OCI-LY1 (cell line): ENCODE measurements around the gene GFRA4.

Source experiments
- H2AFZ ChIP-seq: fragments of 200-600 bp; sonication (generic), shearing (Covaris generic); 2 replicates; pipeline ENCODE4 v1.6.0; 2014; ENCODE audit warnings: antibody characterized with exemption, mild to moderate bottlenecking, low read length
- H3F3A ChIP-seq: fragments of 200-600 bp; sonication (generic), shearing (Covaris generic); 2 replicates; pipeline ENCODE4 v1.6.0; 2014; ENCODE audit warnings: mild to moderate bottlenecking, antibody characterized with exemption, low read length, moderate library complexity; ENCODE audit not compliant: insufficient read depth
- H3K27ac ChIP-seq: fragments of 200-600 bp; sonication (generic); 2 replicates; pipeline ENCODE4 v1.5.1; 2014; ENCODE audit warnings: low read length, mixed run types, mild to moderate bottlenecking, low read depth; ENCODE audit not compliant: poor library complexity, severe bottlenecking
- H3K27me3 ChIP-seq: fragments of 200-600 bp; sonication (generic); 2 replicates; pipeline ENCODE4 v1.6.0; 2014; ENCODE audit warnings: antibody characterized with exemption, mild to moderate bottlenecking, low read length, moderate library complexity; ENCODE audit not compliant: insufficient read depth
- H3K36me3 ChIP-seq: fragments of 200-600 bp; sonication (generic); 2 replicates; pipeline ENCODE4 v1.6.1; 2014; ENCODE audit warnings: mild to moderate bottlenecking, antibody characterized with exemption, low read length, moderate library complexity, mixed read lengths; ENCODE audit not compliant: insufficient read depth
- H3K4me1 ChIP-seq: fragments of 200-600 bp; sonication (generic); 2 replicates; pipeline ENCODE4 v1.5.1; 2014; ENCODE audit warnings: mild to moderate bottlenecking, low read length, moderate library complexity; ENCODE audit not compliant: insufficient read depth, severe bottlenecking
- H3K4me2 ChIP-seq: fragments of 200-600 bp; sonication (generic), shearing (Covaris generic); 2 replicates; pipeline ENCODE4 v1.6.1; 2014; ENCODE audit warnings: low read length
- H3K4me3 ChIP-seq: fragments of 200-600 bp; sonication (generic); 2 replicates; pipeline ENCODE4 v1.5.1; 2014; ENCODE audit warnings: low read length, low read depth, mild to moderate bottlenecking, mixed read lengths; ENCODE audit not compliant: poor library complexity, severe bottlenecking
- H3K79me2 ChIP-seq: fragments of 200-600 bp; shearing (Covaris generic); 2 replicates; pipeline ENCODE4 v1.6.1; 2016; ENCODE audit warnings: mixed run types, low read length, mixed read lengths; ENCODE audit not compliant: insufficient read depth
- H3K9ac ChIP-seq: fragments of 200-600 bp; sonication (generic), shearing (Covaris generic); 2 replicates; pipeline ENCODE4 v1.6.1; 2014; ENCODE audit warnings: mild to moderate bottlenecking, low read length, mixed read lengths
- H3K9me2 ChIP-seq: fragments of 200-600 bp; sonication (generic), shearing (Covaris generic); 2 replicates; pipeline ENCODE4 v1.6.1; 2014; ENCODE audit warnings: low read depth, mild to moderate bottlenecking, low read length, mixed read lengths
- H3K9me3 ChIP-seq: fragments of 200-600 bp; shearing (Covaris generic); 2 replicates; pipeline ENCODE4 v1.6.1; 2014; ENCODE audit warnings: low read length, mixed read lengths
- H4K20me1 ChIP-seq: fragments of 200-600 bp; sonication (generic), shearing (Covaris generic); 2 replicates; pipeline ENCODE4 v1.6.0; 2016; ENCODE audit warnings: mild to moderate bottlenecking, low read length; ENCODE audit not compliant: insufficient read depth
- EZH2 ChIP-seq: fragments of 200-600 bp; sonication (generic), shearing (Covaris generic); IDR thresholded peaks from 2 replicates; pipeline ENCODE4 v1.8.0; 2017; ENCODE audit warnings: borderline replicate concordance, mixed run types, mild to moderate bottlenecking, antibody characterized with exemption, low read length, moderate library complexity, mixed read lengths
- TF ChIP-seq, protein P1 (sequence below): fragments of 200-600 bp; sonication (generic), shearing (Covaris generic); IDR thresholded peaks from 2 replicates; pipeline ENCODE4 v1.5.1; 2017; ENCODE audit warnings: mild to moderate bottlenecking, antibody characterized with exemption, low read length, moderate library complexity, mixed read lengths

GFRA4 gene

GRCh38 chr20:3687655-3688054 lies 24.5 kb upstream of the GFRA4 start:
- Histone ChIP-seq H3F3A (no peaks in the 10 kb centered on the region), H3K27ac (no peak overlapping the region), H3K79me2 (no peaks in the 10 kb centered on the region), H3K4me2 (no peak overlapping the region), H2AFZ (no peak overlapping the region), H3K9ac (no peak overlapping the region), H3K36me3 (no peaks in the 10 kb centered on the region), H4K20me1 (no peaks in the 10 kb centered on the region), H3K27me3 (peaks cover 6% of the 10 kb centered on the region), H3K4me1 (no peaks in the 10 kb centered on the region), H3K9me3 (no peaks in the 10 kb centered on the region), H3K9me2 (no peaks in the 10 kb centered on the region), H3K4me3 (no peak overlapping the region)
- TF ChIP-seq, protein P1, sequence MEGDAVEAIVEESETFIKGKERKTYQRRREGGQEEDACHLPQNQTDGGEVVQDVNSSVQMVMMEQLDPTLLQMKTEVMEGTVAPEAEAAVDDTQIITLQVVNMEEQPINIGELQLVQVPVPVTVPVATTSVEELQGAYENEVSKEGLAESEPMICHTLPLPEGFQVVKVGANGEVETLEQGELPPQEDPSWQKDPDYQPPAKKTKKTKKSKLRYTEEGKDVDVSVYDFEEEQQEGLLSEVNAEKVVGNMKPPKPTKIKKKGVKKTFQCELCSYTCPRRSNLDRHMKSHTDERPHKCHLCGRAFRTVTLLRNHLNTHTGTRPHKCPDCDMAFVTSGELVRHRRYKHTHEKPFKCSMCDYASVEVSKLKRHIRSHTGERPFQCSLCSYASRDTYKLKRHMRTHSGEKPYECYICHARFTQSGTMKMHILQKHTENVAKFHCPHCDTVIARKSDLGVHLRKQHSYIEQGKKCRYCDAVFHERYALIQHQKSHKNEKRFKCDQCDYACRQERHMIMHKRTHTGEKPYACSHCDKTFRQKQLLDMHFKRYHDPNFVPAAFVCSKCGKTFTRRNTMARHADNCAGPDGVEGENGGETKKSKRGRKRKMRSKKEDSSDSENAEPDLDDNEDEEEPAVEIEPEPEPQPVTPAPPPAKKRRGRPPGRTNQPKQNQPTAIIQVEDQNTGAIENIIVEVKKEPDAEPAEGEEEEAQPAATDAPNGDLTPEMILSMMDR = no peak
- no peak for TF ChIP-seq EZH2

DNA sequence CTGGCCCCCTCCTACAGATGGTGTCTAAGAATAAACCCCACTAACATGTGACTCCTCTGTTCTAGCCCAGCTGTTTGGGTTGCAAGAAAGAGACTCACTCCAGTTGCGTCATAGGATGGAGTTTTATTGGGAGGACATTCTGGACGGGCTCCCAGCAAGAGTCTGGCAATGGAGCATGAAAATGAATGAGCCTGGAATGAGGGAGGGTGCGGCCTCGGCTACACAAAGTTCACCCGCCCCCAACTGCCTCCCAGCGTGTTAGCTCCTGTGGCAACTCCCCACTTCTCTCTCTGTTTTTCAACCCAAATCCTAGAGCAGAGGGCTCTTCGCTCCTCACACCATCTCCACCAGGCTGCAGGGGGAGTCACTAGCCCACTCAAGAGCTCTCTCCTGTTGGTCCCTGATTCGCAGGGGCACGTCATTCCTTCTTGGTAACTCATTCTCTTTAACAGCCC lies 23.7 kb upstream of the GFRA4 start:
- TF ChIP-seq, protein P1 = no peak
- TF ChIP-seq EZH2 = no peak
- H3K27ac ChIP-seq = no peak overlapping the region

DNA sequence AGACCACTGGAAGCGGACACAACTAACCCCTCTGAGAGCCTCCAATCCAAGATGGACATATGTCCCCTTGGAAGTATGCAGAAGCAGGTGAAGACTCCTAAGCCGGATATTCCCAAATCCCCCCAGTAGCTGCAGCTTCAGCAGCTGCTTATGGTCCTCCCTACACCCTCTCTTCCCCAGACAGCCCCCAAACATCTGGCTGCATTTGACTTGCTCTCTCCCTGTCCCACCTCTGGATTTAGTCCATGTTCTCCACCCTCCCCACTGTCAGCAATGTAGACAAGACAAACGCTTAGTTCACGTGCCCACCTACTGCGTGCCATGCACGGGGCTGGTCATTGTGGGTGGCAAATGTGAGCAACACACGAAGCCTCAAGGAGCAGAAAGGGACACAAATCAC lies 23.2 kb upstream of the GFRA4 start:
- Histone ChIP-seq H3K4me2 (no peak overlapping the region), H3K27ac (no peak overlapping the region), H3K4me3 (no peak overlapping the region), H3K9ac (no peak overlapping the region), H2AFZ (no peak overlapping the region), H3K9me2 (no peaks in the 10 kb centered on the region), H3K9me3 (no peaks in the 10 kb centered on the region), H3F3A (no peaks in the 10 kb centered on the region), H3K36me3 (no peaks in the 10 kb centered on the region), H3K4me1 (no peaks in the 10 kb centered on the region), H3K27me3 (peaks cover 6% of the 10 kb centered on the region), H3K79me2 (no peaks in the 10 kb centered on the region), H4K20me1 (no peaks in the 10 kb centered on the region)
- TF ChIP-seq EZH2 = no peak
- TF ChIP-seq, protein P1 = no peak

More for the DNA sequence above, 23.7 kb upstream of the GFRA4 start:
- Histone ChIP-seq H3K4me2 (no peak overlapping the region), H3K36me3 (no peaks in the 10 kb centered on the region), H3K4me3 (no peak overlapping the region), H3K27me3 (peaks cover 6% of the 10 kb centered on the region), H3K9me2 (no peaks in the 10 kb centered on the region), H3K9ac (no peak overlapping the region), H3K79me2 (no peaks in the 10 kb centered on the region), H3K9me3 (no peaks in the 10 kb centered on the region), H4K20me1 (no peaks in the 10 kb centered on the region), H3K4me1 (no peaks in the 10 kb centered on the region), H3F3A (no peaks in the 10 kb centered on the region), H2AFZ (no peak overlapping the region)
